Measurements from ENCODE around the gene DSTN.
"Not testable (repeated sequence)": the region's sequence is repeated elsewhere in the genome, so short reads cannot be mapped to it uniquely, and the experiment has no call there.

Gene DSTN

DNA sequence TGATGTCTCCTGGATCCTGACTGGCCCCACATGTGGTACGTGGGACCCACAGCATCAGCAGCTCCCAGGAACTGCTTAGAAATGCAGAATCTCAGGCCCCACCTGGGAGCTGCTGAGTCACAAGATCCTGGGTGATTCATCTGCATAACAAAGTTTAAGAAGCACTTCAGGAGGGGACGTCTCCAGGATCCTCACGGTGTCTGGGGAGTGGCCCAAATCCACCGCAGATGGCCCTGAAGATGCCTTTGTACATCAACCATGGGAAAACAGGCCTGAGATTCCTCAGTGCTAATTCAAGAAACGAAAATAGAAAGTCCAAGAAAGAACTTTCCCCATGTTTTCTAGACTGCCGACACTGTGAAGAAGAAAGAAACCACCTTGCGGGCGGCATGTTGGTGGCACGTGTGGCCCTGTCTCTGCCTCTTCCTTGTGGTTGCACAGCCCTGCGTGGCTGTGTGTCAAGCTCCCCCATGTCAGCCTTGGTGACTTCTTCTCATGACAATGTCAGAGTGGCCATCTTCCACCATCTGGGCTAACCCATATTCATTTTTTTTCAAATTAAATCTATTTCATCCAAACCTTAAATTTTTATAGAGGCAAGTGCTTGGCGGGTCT, 86.1 kb downstream of the DSTN start:
- no peak for DNase-seq (ENCODE audit: low read depth, low spot score)
- H3K4me3 ChIP-seq (ENCODE audit: low read length): no peak overlapping the region

DNA sequence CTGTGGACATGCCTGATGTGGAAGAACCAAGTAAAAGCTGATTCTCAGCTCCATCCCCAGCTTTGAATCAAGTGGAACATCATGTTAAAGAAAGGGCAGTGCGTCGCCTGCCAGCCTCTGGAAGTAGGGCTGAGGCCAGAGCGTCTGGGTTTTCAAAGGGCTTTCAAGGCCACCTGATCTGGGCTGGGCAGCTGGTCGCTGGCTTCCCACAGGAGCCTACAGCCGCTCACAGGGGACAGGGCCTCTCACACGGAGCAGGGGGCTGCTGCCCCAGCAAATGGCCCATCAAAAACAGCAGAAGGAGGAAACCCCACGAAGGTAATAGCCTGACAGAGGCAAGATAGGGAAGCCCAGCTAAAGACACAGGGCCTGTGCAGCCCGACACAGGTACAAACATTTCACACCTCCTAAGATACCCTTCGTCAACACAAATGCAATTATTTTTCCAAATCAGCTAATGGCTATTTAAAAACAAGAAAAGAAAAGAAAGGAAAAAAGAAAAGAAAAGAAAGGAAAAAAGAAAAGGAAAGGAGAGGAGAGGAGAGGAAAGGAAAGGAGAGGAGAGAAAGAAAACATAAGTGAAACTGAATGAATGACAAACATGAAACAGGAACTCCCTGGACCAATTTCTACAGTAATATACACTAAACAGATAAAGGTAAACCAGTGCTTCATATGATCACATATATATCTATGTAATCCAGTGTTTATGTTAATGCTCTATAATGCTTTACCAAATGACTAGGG, 87.4 kb downstream of the DSTN start:
- H3K4me3 ChIP-seq (ENCODE audit: low read length): no peak overlapping the region
- DNase-seq (ENCODE audit: low read depth, low spot score): no peak

DNA sequence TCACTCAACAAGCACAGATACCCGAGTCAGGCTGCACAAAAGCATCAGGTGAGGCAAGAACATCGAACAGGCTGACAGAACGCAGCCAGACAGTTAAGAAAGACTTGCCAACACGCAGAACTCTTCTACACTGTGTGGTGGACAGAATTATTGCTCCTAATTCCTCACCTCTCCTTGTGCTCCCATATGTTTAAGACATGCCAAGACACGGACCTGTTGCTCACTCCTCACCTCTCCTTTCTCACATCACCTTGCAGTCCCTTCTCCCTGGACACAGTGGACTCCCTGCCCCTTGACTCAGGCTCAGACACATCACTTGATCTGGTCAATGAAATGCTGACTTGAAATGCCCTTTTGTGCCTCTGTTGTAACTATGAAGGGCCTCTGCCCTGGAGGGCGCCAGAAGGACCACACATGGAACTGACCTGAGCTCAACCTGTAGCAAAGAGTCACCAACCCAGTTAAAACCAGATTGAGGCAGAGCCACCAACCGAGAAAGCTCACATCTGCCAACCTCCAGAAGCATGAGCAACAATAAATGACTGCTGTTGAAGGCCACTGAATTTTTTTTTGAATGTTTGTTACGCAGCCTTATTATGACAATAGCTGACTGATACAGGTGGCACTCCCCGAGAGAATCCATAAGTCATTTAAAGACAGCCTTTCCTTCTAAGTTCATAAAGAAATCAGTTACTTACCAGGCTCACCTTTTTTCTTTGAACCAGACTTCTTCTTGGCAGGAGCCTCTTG, 88.2 kb downstream of the DSTN start:
- no peak overlapping the region for H3K4me3 ChIP-seq (ENCODE audit: low read length)
- no peak for DNase-seq (ENCODE audit: low read depth, low spot score)

DNA sequence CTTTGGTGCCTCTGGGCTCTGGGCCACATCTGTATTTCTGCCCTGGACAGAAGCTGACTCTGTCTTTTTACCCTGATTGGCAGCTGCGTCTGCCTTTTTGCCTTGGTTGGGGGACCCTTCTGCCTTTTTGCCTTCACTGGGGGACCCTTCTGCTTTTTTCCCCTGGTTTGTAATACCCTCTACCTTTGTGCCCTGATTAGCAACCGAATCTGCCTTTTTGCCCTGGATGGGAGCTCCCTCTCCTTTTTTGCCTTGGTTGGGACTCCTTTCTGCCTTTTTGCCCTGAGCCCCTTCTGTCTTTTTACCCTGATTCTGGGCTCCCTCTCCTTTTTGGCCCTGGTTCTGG, 88.7 kb downstream of the DSTN start:
- no peak for DNase-seq (ENCODE audit: low read depth, low spot score)
- no peak overlapping the region for H3K4me3 ChIP-seq (ENCODE audit: low read length)

DNA sequence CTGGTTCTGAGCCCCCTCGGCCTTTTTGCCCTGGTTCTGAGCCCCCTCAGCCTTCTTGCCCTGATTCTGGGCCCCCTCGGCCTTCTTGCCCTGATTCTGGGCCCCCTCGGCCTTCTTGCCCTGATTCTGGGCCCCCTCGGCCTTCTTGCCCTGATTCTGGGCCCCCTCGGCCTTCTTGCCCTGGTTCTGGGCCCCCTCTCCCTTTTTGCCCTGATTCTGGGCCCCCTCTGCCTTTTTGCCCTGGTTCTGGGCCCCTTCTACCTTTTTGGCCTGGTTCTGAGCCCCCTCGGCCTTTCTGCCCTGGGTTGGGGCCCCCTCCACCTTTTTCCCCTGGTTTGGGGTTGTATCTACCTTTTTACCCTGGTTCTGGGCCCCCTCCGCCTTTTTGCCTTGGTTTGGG, 89.5 kb downstream of the DSTN start:
- DNase-seq (ENCODE audit: low read depth, low spot score); H3K4me3 ChIP-seq (ENCODE audit: low read length): not testable (repeated sequence)
